ENCODE results near the gene LRRK1.

Gene LRRK1, protein sequence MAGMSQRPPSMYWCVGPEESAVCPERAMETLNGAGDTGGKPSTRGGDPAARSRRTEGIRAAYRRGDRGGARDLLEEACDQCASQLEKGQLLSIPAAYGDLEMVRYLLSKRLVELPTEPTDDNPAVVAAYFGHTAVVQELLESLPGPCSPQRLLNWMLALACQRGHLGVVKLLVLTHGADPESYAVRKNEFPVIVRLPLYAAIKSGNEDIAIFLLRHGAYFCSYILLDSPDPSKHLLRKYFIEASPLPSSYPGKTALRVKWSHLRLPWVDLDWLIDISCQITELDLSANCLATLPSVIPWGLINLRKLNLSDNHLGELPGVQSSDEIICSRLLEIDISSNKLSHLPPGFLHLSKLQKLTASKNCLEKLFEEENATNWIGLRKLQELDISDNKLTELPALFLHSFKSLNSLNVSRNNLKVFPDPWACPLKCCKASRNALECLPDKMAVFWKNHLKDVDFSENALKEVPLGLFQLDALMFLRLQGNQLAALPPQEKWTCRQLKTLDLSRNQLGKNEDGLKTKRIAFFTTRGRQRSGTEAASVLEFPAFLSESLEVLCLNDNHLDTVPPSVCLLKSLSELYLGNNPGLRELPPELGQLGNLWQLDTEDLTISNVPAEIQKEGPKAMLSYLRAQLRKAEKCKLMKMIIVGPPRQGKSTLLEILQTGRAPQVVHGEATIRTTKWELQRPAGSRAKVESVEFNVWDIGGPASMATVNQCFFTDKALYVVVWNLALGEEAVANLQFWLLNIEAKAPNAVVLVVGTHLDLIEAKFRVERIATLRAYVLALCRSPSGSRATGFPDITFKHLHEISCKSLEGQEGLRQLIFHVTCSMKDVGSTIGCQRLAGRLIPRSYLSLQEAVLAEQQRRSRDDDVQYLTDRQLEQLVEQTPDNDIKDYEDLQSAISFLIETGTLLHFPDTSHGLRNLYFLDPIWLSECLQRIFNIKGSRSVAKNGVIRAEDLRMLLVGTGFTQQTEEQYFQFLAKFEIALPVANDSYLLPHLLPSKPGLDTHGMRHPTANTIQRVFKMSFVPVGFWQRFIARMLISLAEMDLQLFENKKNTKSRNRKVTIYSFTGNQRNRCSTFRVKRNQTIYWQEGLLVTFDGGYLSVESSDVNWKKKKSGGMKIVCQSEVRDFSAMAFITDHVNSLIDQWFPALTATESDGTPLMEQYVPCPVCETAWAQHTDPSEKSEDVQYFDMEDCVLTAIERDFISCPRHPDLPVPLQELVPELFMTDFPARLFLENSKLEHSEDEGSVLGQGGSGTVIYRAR (N-terminal part only)

DNA sequence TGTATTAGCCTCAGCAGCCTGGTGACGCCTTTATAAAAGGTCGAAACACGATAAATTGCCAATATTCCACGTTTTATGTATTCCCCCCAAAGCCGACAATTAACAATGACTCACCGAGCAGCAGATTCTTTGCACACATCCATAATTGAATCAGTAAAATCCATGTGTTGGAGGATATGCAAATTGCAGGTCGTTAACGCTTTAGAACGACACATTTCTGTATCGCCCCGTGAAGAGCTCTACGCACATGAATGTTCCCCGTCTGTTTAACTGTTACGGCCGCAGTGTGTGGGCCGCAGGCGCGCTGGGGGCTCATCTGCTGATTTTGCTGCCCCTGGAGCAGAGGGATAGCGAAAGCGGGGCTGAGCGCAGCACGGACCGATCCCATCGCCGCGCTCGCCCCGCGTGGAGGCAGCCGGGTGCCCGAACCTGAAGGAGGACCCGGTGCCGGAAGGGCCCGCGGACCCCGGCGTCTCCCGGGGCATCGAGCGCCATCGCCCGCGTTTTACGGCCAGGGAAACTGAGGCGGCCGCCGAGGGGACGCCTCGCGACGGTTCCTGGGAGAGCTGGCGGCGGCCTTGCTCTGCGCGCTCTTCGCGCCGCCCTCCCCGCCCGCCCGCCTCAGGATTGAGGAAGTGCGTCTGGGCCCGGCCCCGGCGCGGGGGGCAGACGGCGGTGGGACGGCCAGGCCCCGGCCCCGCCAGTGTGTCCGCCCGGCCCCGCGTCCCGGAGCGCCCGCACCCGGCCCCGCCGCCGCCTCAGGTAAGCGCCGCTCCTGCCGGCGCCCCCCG is at the start of gene LRRK1:
Gene LRRK1 (plus strand): TSS at position 668 of the 791 bp plus-strand sequence. CDS start 5,276 bp downstream, outside the sequence.
- DNase-seq (ENCODE audit: low read depth in 2 of 2), result no peak

DNA sequence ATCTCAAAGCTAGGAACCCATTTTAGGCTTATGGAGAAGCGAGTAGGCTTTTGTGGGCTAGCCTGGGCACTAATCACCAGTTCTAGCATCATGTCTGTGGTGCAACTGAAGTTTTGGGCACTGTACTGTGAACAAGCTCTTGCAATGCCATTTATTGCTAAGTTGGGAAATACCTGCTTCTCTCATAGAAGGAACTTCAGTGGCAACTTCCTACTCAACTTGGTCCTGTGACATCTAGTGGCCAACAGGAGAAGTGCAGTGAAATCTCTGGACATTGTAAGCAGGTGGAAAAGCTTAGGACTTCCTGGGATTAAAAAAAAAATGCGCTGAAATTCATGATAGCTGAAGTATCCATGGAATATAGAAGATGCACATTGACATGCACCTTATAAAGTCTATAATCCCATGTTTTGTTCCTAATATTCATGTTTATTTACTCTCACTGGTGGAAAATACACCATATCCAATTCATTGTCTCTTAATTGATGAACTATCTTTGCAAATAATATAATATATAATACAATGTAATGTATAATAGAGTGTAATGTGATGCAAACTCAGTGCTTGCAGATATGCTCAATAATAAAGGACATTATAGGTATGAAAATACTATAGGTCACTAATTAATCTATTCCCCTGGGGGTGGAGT is 46.0 kb upstream of the LRRK1 start:
- peak in 1 of 2 donors; percentile 14 for DNase-seq (ENCODE audit: low read depth in 2 of 2)

DNA sequence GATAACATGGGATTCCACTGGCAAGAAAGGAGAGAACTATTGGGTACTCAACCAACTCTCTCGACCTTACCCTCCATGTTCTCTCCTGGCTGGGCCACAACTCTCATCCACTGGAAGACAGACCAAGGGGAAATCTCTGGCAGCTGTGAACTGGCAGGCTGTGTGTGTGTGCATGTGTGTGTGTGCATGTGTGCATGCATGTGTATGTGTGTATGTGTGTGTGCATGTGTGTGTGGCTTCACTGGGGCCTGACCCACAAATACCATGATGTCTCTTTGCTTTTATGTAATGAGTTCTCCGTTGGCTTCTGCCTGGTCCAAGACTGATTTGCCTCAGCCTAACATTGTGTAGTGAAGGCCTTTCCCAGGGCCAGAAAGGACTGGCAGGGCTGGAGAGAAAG is 43.7 kb upstream of the LRRK1 start:
- no peak for DNase-seq (ENCODE audit: low read depth in 2 of 2)

DNA sequence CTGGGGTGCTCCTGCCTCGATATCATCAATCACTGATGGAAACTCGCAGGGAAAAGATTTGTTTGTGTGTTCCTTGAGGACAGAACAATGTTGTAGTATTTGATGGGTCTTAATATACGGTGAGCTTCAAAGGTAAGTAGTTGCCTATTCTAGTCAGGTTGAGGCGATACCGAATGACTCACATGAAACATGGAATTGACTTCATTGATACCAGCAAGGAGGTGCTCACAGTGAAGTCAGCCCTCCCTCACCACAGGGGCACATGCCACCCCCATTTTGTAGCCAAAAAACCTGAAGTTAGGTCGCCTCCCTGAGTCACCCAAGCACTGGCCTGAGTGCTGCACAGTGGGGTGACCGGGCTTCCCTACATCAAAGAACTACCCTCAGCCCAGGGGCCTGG is 43.2 kb upstream of the LRRK1 start:
- no peak for DNase-seq (ENCODE audit: low read depth in 2 of 2)

DNA sequence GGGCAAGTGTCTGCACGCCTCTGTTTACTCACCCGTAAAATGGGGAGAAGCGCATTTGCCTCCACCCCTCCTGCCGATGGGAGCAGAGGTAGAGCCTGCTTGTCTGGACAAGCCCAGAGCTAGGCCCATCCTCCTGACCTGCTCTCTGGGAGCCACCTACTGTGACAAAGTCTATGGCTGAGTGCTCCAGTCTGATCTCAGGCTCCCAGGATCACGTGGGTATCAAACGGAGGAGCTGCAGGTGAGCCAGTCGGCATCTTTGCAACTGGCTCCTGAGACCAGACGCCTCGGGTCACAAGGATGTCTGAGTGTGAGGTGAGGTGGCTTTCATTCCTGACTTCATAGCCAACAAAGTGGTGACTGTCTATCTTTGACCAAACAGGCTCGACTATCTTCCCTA is 41.6 kb upstream of the LRRK1 start:
- DNase-seq (ENCODE audit: low read depth in 2 of 2), result no peak

DNA sequence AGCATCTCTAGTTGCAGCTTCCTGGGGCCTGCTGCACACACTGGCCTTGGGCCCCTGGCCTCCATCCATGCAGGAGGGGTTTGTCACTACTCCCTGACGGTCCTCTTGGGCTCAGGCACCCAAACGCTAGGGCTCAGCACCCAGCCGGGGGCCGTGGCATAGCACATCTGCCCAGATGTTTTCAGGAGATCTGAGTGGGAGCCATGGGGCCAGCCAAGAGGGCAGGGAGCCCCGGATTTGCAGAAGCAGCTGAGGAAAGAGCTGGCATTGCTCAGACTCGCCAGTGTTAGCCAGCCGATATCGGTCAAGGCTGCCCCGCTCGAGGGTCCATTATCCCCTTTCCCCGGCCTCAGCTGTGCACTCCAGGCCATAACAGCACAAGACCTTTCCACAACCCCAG is 41.0 kb upstream of the LRRK1 start:
- DNase-seq (ENCODE audit: low read depth in 2 of 2), result no peak

DNA sequence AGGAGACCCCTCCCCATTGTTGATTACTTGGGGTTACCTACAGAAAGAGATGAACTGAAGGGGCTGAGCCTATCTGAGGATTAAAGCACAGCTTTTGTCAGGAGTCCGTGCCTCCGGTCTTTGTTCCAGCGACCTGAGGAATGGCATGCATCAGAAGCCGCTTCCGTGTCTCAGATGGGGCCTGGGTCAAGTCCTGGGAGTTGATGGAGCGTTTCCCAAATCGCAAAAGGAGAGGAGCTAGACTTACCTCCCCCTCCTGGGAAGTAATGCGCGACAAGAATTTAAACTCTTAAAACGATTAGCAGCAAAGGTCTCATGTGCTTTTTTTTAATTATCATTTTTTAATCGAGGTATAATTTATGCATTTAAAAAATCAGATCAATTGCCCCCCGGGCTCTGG is 40.5 kb upstream of the LRRK1 start:
- DNase-seq (ENCODE audit: low read depth in 2 of 2), result no peak

DNA sequence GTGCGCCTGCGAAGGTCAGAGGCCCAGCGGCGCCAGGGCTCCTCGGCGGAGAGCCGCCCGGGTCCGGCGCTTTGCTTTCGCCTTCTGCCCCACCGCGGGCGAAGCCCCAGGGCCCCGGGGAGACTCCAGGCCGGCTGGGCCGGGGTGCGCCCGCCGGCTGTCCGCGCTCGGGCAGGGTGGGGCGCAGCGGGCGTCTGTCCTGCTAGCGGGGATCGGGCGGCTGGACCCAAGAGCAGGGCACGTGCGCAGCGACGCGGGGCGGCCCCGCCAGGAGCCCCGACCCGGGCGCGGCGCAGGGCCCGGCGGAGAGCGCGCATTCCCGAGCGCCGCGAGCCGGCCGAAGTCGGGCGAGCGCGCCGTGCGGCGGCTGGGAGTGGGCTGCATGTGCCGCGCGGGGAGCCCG is 40.1 kb upstream of the LRRK1 start:
- no peak for DNase-seq (ENCODE audit: low read depth in 2 of 2)

DNA sequence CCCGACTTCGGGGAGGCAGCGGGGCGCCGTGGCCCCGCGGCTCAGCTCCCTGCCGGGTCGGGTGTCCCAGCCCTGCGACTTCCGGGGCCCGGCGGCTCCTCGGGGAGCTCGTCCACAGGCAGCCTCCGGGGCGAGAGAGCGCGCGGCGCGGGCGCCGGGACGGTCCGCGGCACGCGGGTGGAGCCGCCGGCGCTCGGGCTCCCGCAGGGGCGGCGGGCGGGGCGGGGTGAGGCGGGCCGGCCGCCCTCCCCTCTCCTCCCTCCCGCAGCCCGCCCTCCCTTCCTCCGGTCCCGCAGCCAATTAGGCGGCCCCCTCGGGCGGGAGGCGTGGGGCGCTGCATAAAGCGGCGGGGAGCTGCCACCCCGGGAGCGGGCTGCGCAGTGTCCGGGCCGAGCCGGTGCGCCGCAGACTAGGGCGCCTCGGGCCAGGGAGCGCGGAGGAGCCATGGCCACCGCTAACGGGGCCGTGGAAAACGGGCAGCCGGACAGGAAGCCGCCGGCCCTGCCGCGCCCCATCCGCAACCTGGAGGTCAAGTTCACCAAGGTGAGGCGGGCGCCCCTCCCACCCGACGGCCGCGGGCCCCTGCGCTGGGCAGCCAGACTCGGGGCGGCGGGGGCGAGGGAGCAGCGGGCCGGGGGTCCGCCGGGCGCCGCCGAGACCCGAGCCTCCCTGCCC is 39.6 kb upstream of the LRRK1 start, which contains the start of gene ALDH1A3:
Gene ALDH1A3 (plus strand): TSS at position 368 of the 675 bp plus-strand sequence. CDS start 77 bp downstream, at position 445.
- DNase-seq (ENCODE audit: low read depth in 2 of 2), result peak in 1 of 2 donors; percentile 10

DNA sequence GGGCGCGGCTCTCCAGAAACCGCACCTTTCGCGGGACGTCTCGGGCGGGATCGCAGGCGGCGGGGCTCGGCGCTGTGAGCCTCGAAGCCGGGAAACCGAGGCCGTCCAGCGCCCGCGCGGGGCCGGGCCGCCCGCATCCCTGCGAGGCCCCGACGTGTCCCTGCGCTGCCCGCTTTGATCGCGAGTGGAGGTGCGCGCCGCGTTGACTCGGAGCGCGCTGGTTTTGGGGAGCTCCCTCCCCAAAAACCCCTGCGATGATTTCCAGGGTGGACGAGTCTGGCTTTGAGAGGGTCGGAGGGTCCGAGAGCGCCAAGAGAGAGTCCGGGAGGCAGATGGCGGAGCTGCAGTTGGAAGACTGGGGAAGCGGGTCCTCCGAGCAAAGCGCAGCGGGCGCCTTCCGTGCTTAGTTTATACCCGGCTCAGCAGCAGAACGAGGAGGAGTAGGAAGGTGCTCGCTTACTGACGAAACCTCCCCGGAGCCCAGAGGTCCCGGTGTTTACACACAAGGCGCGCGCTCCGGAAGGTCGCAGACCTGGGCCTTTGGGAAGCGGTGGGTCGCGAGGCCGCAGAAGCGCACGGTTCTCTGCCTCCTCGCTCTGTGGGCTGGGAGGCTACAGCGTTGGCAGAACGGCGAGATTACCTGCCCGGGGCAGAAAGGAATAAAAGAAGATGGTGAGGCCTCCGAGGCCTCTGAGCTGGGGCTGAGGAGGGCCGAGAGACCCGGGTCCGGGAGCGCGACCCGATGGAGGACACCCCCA is 38.8 kb upstream of the LRRK1 start:
- DNase-seq (ENCODE audit: low read depth in 2 of 2), result no peak

DNA sequence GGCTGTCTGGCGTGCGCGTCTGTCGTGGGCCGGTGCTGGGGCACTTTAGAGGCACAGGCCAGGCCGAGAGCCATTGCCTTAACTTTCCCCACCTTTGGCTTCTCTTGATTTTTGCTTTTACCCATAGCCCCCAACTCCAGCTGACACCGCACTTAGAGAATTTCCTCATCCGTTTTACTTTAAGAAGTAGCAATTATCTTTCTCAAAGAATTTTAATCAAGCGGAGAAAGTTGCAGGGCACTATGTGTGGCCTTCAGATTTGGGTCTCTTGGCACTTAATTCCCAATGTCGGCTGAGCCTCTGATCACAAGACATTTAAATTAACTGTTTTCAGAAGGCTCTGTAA is 38.3 kb upstream of the LRRK1 start:
- DNase-seq (ENCODE audit: low read depth in 2 of 2), result no peak

DNA sequence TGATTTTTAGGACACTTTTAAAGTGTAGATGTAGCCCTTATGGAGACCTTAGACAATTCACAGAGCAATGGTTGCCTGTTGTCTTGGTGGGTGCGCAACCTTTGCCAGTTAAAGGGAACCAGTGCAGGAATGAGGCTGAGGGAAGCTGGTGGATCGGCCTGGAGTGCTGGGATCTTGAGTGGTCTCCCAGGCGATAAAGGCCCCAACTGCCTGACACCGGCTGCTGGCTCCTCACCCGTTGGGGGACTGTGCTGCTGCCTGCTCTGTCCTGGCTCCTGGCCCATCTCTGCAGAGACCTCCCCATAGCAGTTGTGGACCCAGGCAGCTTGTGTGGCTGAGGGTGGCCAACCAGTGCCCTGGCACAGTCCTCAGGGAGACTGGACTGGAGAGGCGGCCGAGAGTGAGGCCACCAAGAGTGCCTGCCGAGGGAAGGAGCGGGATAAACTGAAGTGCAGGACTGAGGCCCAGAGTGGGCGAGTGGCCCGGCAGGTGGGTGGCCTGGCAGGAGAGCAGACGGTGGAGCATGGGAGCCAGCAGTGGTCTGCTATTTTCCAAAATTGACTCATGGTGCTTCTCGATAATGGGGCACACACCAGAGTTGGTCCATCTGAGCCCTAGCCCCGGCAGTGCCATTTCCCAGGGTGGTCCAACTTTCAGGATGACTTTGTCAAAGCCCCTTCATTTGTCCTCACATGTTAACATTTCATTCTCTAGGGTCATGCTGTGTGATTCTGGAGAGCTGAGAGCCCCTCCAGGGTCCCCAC is 37.4 kb upstream of the LRRK1 start:
- DNase-seq (ENCODE audit: low read depth in 2 of 2), result no peak

DNA sequence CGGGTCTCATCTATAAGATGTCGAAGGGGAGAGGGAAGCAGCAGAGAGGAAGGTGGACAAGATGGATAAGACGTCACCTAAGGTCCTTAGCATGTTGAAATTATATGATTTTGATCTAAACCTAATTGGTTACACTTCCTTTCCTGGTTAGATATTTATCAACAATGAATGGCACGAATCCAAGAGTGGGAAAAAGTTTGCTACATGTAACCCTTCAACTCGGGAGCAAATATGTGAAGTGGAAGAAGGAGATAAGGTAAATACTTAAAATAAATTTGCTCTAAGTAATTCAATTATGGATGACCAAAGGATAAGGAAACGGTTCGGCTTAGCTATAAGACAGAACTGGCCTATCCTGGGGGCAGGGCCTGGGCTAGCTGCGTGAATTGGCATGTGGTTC is 34.0 kb upstream of the LRRK1 start:
- DNase-seq (ENCODE audit: low read depth in 2 of 2), result no peak

DNA sequence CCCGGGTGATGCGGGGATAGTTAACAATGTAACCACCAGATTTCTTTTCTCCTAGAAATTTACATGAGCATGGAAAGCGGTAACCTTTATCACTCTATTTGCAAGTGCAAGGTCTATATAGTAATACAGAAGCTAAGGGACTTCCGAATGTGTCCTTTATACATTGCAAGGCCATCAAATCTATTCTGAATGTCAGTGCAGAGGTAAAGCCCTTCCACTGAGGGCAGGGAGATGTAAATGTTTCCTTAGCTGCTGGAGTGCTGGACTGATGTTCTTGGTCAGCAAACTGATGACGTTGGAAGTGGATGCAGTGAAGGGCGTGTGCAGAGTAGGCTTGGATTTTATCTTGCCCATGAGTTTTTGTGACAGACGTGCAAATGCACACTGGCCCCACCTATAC is 33.3 kb upstream of the LRRK1 start:
- DNase-seq (ENCODE audit: low read depth in 2 of 2), result no peak

DNA sequence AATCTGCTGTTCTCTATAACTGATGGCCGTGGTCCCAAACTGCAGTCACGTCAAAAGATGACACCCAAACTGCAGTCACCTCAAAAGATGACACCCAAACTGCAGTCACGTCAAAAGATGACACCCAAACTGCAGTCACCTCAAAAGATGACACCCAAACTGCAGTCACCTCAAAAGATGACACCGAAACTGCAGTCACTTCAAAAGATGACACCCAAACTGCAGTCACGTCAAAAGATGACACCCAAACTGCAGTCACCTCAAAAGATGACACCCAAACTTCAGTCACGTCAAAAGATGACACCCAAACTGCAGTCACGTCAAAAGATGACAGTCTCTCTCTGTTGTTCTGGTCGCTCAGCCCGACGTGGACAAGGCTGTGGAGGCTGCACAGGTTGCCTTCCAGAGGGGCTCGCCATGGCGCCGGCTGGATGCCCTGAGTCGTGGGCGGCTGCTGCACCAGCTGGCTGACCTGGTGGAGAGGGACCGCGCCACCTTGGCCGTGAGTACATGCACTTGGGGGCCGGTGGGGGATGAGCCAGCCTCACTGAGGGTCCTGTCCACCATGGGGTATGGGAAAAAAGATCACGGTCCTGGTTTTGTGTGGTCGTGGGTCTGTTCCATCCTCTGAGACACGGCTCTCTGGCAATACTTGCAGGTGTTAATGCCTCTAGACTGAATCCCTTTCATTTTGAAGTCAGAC is 31.8 kb upstream of the LRRK1 start:
- no peak for DNase-seq (ENCODE audit: low read depth in 2 of 2)

DNA sequence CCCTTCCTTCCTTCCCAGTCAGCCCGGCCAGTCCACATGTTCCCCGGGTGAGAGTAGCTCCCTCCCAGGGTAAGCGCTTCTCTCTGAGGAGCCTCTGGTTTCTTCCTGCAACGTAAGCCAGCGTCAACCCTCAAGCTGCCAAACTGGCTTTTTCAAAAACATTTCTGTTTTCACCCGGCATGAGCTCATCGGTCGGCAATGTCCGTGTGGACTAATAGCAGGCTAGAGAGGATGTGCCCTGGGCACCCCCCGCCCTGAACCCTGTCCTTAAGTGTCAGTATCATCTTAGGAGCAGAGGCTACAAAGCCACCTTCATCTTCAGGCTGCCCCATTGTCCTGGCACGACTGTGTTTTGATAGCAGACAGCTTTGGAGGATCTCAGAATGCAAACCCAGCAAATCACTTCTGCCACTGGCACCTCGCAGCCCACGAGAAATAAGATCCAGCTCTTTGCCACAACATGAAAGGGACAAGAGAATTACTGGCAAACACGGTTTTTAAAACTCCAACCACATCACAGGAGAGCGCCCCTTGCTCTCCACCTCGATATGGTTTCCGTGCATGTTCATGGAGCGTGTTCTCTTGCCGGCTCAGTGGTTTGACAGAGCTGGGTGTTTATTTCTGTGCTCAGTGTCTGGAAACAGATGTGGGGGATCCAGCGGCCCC is 29.6 kb upstream of the LRRK1 start:
- no peak for DNase-seq (ENCODE audit: low read depth in 2 of 2)

DNA sequence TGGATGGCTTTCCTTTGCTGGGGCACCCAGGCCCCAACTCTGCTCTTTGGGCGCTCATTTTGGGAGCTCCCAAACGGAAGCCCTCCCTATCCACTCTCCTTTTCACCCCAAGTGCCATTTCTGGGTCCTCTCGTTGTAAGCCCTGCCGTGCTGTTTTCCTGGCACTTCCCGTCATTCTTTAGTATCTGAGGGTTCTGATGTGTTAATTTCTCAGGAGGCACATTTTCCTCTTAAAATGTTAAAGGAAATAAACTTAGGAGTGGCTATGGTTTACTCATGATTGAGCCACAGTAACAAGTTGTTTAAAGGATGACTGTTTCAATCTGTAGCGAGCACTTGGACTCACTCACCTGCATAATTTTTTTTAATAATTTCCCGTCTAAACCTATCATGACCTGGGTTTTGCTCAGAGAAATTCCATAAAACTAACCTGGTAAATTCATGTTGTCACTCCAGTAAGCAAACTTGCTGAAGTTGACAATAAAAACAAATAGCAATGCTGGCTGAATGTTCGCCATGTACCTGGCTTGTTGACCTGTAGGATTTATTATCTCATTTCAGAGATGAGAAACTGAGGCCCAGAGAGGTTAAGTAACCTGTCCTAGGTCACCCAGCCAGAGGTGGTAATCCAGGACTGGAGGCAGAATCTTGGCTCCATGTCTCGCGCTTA is 29.0 kb upstream of the LRRK1 start:
- no peak for DNase-seq (ENCODE audit: low read depth in 2 of 2)
